Endothelial cell of umbilical vein (primary cell): ENCODE data around the gene SNX25. TPM values are rescaled to one million over a fixed set of nuclear protein-coding genes. Genes with fewer than 3 reads are reported as not detected.

Source experiments
- BruUV-seq: library from RNA; stranded (reverse); fragments of 400-500 nt; replicated peaks from 2 replicates; lab custom pipeline; 2021; lab: Mats Ljungman, UMichigan
- CTCF ChIA-PET: fragments of 300-600, 350-600 bp; sonication (Branson Sonifier 250); formaldehyde crosslinking; loops from one replicate; lab custom pipeline; 2021; ENCODE audit warnings: antibody characterized with exemption, inconsistent platforms; lab: Charles Lee
- POLR2A ChIA-PET: fragments of 300-600, 350-600 bp; sonication (Branson Sonifier 250); formaldehyde crosslinking; loops from one replicate; lab custom pipeline; 2021; ENCODE audit warnings: antibody characterized with exemption, inconsistent platforms; lab: Charles Lee
- DNase-seq: peaks from one replicate; pipeline ENCODE4 v3.0.0-alpha.2; 2011; ENCODE audit warnings: low read depth, low spot score
- FAIRE-seq: peaks from 2 replicates; lab custom pipeline; 2011; peaks lifted over from hg19 to GRCh38; lab: Jason Lieb, UNC
- H2AFZ ChIP-seq: 2 replicates; pipeline ENCODE4 v1.6.0; 2012; ENCODE audit warnings: low read depth, low read length, control low read depth, inconsistent platforms
- H3K27ac ChIP-seq: 2 replicates; pipeline ENCODE4 v1.5.1; 2011; ENCODE audit warnings: low read depth, mild to moderate bottlenecking, control low read depth, low read length, moderate library complexity; ENCODE audit not compliant: insufficient read depth
- H3K27me3 ChIP-seq, 2 experiments: 2 replicates each; pipeline versions ENCODE4 v1.6.0 to v1.6.1; 2011; ENCODE audit warnings: low read length in 2 of 2, mixed read lengths in 1 of 2; ENCODE audit not compliant: control insufficient read depth in 2 of 2, insufficient read depth in 2 of 2
- H3K36me3 ChIP-seq, 2 experiments: 2 replicates in 1 of 2; 3 replicates in 1 of 2; pipeline ENCODE4 v1.5.1; 2011; ENCODE audit warnings: low read length in 2 of 2, mild to moderate bottlenecking in 1 of 2, moderate library complexity in 1 of 2; ENCODE audit not compliant: control insufficient read depth in 2 of 2, insufficient read depth in 2 of 2; ENCODE audit errors: extremely low read depth in 1 of 2
- H3K4me1 ChIP-seq: 3 replicates; pipeline ENCODE4 v1.5.1; 2011; ENCODE audit warnings: mild to moderate bottlenecking, low read length; ENCODE audit not compliant: control insufficient read depth, insufficient read depth; ENCODE audit errors: extremely low read depth
- H3K4me2 ChIP-seq: 2 replicates; pipeline ENCODE4 v1.6.1; 2011; ENCODE audit warnings: low read length, control low read depth, mixed read lengths; ENCODE audit not compliant: insufficient read depth
- H3K4me3 ChIP-seq, 3 experiments: fragments of 200-600 bp in 1 of 3; sonication (generic), shearing (Covaris generic) in 1 of 3; replicated peaks in 1 of 3; 2 replicates each; pipeline ENCODE4 v1.5.1; 2011 to 2016; ENCODE audit warnings: control low read depth in 3 of 3, low read length in 3 of 3, mild to moderate bottlenecking in 2 of 3, inconsistent platforms in 1 of 3, low read depth in 1 of 3, moderate library complexity in 1 of 3; ENCODE audit not compliant: insufficient read depth in 1 of 3
- H3K79me2 ChIP-seq: 2 replicates; pipeline ENCODE4 v1.6.0; 2012; ENCODE audit warnings: low read length, inconsistent platforms; ENCODE audit not compliant: control insufficient read depth, insufficient read depth
- H3K9ac ChIP-seq: replicated peaks from 2 replicates; pipeline ENCODE3; 2011; ENCODE audit warnings: low read length, control low read depth; ENCODE audit not compliant: insufficient read depth; ENCODE audit errors: extremely low read depth
- H3K9me1 ChIP-seq: replicated peaks from 3 replicates; pipeline ENCODE4 v1.6.0; 2011; ENCODE audit warnings: mild to moderate bottlenecking, low read length; ENCODE audit not compliant: control insufficient read depth, insufficient read depth; ENCODE audit errors: extremely low read depth
- H3K9me3 ChIP-seq: replicated peaks from 2 replicates; pipeline ENCODE4 v1.5.1; 2012; ENCODE audit warnings: low read length, inconsistent platforms; ENCODE audit not compliant: control insufficient read depth, insufficient read depth
- H4K20me1 ChIP-seq: replicated peaks from 2 replicates; pipeline ENCODE3; 2011; ENCODE audit warnings: mild to moderate bottlenecking, low read length; ENCODE audit not compliant: control insufficient read depth, insufficient read depth; ENCODE audit errors: extremely low read depth
- MAX ChIP-seq: IDR thresholded peaks from 2 replicates; pipeline ENCODE4 v1.6.1; 2011; ENCODE audit not compliant: insufficient read depth, insufficient read length
- MYC ChIP-seq: IDR thresholded peaks from one replicate; pipeline ENCODE4 v1.6.1; 2011; ENCODE audit warnings: mild to moderate bottlenecking, low read depth, low read length
- dilution Hi-C: fragments of 300-500 bp; cut with MboI; formaldehyde crosslinking; loops from one replicate; pipeline ENCODE4 v1.15.0; 2019; ENCODE audit warnings: low sequenced_read_pairs; ENCODE audit not compliant: extremely low pct_ligation_motif_present
- intact Hi-C: fragments of 100-400 bp; cut with micrococcal nuclease; formaldehyde crosslinking; loops from one replicate; pipeline ENCODE4 v1.10.0; 2022
- polyA plus RNA-seq, 4 experiments: library from polyadenylated mRNA; depleted of rRNA in 3 of 4; stranded (reverse) in 3 of 4; unstranded in 1 of 4; fragments of >200 nt; gene quantifications; 2 replicates each; pipeline versions ENCODE4 v1.2.1 to v1.2.3, GENCODE V29; 2011 to 2012; ENCODE audit warnings: missing spikeins in 1 of 4
- total RNA-seq: library from RNA; stranded (reverse); gene quantifications from 2 replicates; pipeline ENCODE4 v1.2.3, GENCODE V29; 2021

Gene SNX25
- total and polyA plus RNA-seq, 2 donors (not counting 3 experiments of a cell fraction or from before 2014, with no cell fraction given): 6.6 to 16.1 TPM

GRCh38 chr4:185332575-185333464 is 123.4 kb downstream of the SNX25 start:
- H3K9me1 ChIP-seq: no peaks in the 10 kb centered on the region
- no peaks in the 10 kb centered on the region for H3K4me1 ChIP-seq
- FAIRE-seq: no peak
- CTCF ChIA-PET: no interaction called here
- no peak overlapping the region for H3K27ac ChIP-seq
- DNase-seq: no peak
- no peaks in the 10 kb centered on the region for H4K20me1 ChIP-seq
- H3K4me2 ChIP-seq: no peak overlapping the region
- no peaks in the 10 kb centered on the region for H3K9me3 ChIP-seq
- no peaks in the 10 kb centered on the region for H3K79me2 ChIP-seq
- H3K4me3 ChIP-seq: no peak overlapping the region
- no peaks in the 10 kb centered on the region for H3K36me3 ChIP-seq
- dilution Hi-C loops: no loop called here
- BruUV-seq: no TSS peak
- H2AFZ ChIP-seq: no peak overlapping the region
- TF ChIP-seq MYC (no peak), MAX (no peak)
- no peak overlapping the region for H3K9ac ChIP-seq
- H3K27me3 ChIP-seq: no peaks in the 10 kb centered on the region
- intact Hi-C loops: no loop called here
- POLR2A ChIA-PET: no interaction called here

GRCh38 chr4:185334326-185334725 is 124.9 kb downstream of the SNX25 start:
- CTCF ChIA-PET: interaction anchor here (0.7 to 1.4 kb wide), 3 partner anchors 10 to 688 kb away, joined by 3 to 4 read pairs (median 3); no protein-coding TSS in a partner anchor
- no peak overlapping the region for H2AFZ ChIP-seq
- no peaks in the 10 kb centered on the region for H3K36me3 ChIP-seq
- BruUV-seq: no TSS peak
- intact Hi-C loops: no loop called here
- H3K4me2 ChIP-seq: no peak overlapping the region
- H3K9me1 ChIP-seq: no peaks in the 10 kb centered on the region
- FAIRE-seq (no peak), DNase-seq (no peak)
- POLR2A ChIA-PET: no interaction called here
- dilution Hi-C loops: no loop called here
- no peaks in the 10 kb centered on the region for H3K79me2 ChIP-seq
- no peaks in the 10 kb centered on the region for H3K27me3 ChIP-seq
- no peaks in the 10 kb centered on the region for H3K9me3 ChIP-seq
- H3K4me3 ChIP-seq: no peak overlapping the region
- H3K9ac ChIP-seq: no peak overlapping the region
- no peak for TF ChIP-seq MYC
- no peaks in the 10 kb centered on the region for H4K20me1 ChIP-seq
- no peak overlapping the region for H3K27ac ChIP-seq
- H3K4me1 ChIP-seq: no peaks in the 10 kb centered on the region
